Mesenchymal stem cell (in vitro differentiated cells and primary cell): ENCODE results near the gene TGFBR1.

Experiments used
- DNase-seq: peaks from one replicate; pipeline ENCODE4 v3.0.0-alpha.2; 2013
- H2AFZ ChIP-seq: one replicate; pipeline ENCODE4 v1.6.1; 2013; ENCODE audit warnings: low read depth, mild to moderate bottlenecking, control low read depth, inconsistent platforms, low read length, moderate library complexity
- H2AK5ac ChIP-seq: 2 replicates; pipeline ENCODE4 v1.6.1; 2013; ENCODE audit warnings: low read length, moderate library complexity, mild to moderate bottlenecking, inconsistent platforms; ENCODE audit not compliant: severe bottlenecking
- H2BK120ac ChIP-seq: one replicate; pipeline ENCODE4 v1.6.1; 2013; ENCODE audit warnings: low read depth, mild to moderate bottlenecking, inconsistent platforms, low read length, moderate library complexity
- H2BK12ac ChIP-seq, 2 experiments: one replicate each; pipeline ENCODE4 v1.6.1; 2013; ENCODE audit warnings: inconsistent platforms in 2 of 2, low read length in 2 of 2, mild to moderate bottlenecking in 2 of 2, moderate library complexity in 2 of 2, control low read depth in 1 of 2
- H2BK15ac ChIP-seq: one replicate; pipeline ENCODE4 v1.6.1; 2013; ENCODE audit warnings: mild to moderate bottlenecking, low read depth, inconsistent platforms; ENCODE audit not compliant: poor library complexity, severe bottlenecking
- H2BK5ac ChIP-seq: 2 replicates; pipeline ENCODE4 v1.6.1; 2013; ENCODE audit warnings: low read depth, mild to moderate bottlenecking, low read length, control low read depth, inconsistent platforms; ENCODE audit not compliant: poor library complexity, severe bottlenecking
- H3K14ac ChIP-seq, 2 experiments: one replicate each; pipeline ENCODE4 v1.6.1; 2013; ENCODE audit warnings: inconsistent platforms in 2 of 2, low read length in 2 of 2, control low read depth in 1 of 2, mild to moderate bottlenecking in 1 of 2, moderate library complexity in 1 of 2
- H3K18ac ChIP-seq, 2 experiments: one replicate each; pipeline ENCODE4 v1.6.1; 2013; ENCODE audit warnings: inconsistent platforms in 2 of 2, low read length in 2 of 2, control low read depth in 1 of 2, low read depth in 1 of 2, mild to moderate bottlenecking in 1 of 2
- H3K23ac ChIP-seq, 2 experiments: one replicate each; pipeline ENCODE4 v1.6.1; 2013; ENCODE audit warnings: inconsistent platforms in 2 of 2, low read length in 2 of 2, mild to moderate bottlenecking in 2 of 2, moderate library complexity in 2 of 2, control low read depth in 1 of 2
- H3K27ac ChIP-seq: 2 replicates; pipeline ENCODE4 v1.5.1; 2013; ENCODE audit warnings: mild to moderate bottlenecking, moderate library complexity, low read length, control low read depth, inconsistent platforms; ENCODE audit not compliant: poor library complexity, severe bottlenecking
- H3K27me3 ChIP-seq, 2 experiments: 2 replicates each; pipeline versions ENCODE4 v1.6.1 to v1.7.0; 2013; ENCODE audit warnings: low read length in 2 of 2, mild to moderate bottlenecking in 2 of 2, moderate library complexity in 2 of 2, control low read depth in 1 of 2, inconsistent platforms in 1 of 2; ENCODE audit not compliant: control insufficient read depth in 1 of 2, insufficient read depth in 1 of 2
- H3K36me3 ChIP-seq, 2 experiments: 2 replicates each; pipeline versions ENCODE4 v1.6.1 to v1.7.0; 2013; ENCODE audit warnings: low read length in 2 of 2, control low read depth in 1 of 2, inconsistent platforms in 1 of 2, low read depth in 1 of 2, mild to moderate bottlenecking in 1 of 2; ENCODE audit not compliant: insufficient read depth in 2 of 2, control insufficient read depth in 1 of 2
- H3K4ac ChIP-seq, 2 experiments: one replicate each; pipeline ENCODE4 v1.6.1; 2013; ENCODE audit warnings: inconsistent platforms in 2 of 2, low read length in 2 of 2, mild to moderate bottlenecking in 2 of 2, moderate library complexity in 2 of 2, control low read depth in 1 of 2, low read depth in 1 of 2
- H3K4me1 ChIP-seq: 2 replicates; pipeline ENCODE4 v1.6.1; 2013; ENCODE audit warnings: low read depth, low read length, control low read depth; ENCODE audit not compliant: control insufficient read depth, insufficient read depth
- H3K4me2 ChIP-seq: 2 replicates; pipeline ENCODE4 v1.6.1; 2013; ENCODE audit warnings: low read length, mild to moderate bottlenecking, inconsistent platforms; ENCODE audit not compliant: poor library complexity, severe bottlenecking
- H3K4me3 ChIP-seq, 2 experiments: 2 replicates each; pipeline versions ENCODE4 v1.5.1 to v1.7.0; 2013; ENCODE audit warnings: low read length in 2 of 2, mild to moderate bottlenecking in 2 of 2, control low read depth in 1 of 2, low read depth in 1 of 2; ENCODE audit not compliant: insufficient read depth in 1 of 2
- H3K79me1 ChIP-seq: replicated peaks from 2 replicates; pipeline ENCODE4 v1.6.1; 2013; ENCODE audit warnings: mild to moderate bottlenecking, control low read depth, low read length, inconsistent platforms; ENCODE audit not compliant: poor library complexity, severe bottlenecking
- H3K9ac ChIP-seq: 2 replicates; pipeline ENCODE4 v1.7.0; 2013; ENCODE audit warnings: mild to moderate bottlenecking, low read length, moderate library complexity
- H3K9me3 ChIP-seq: 2 replicates; pipeline ENCODE4 v1.7.0; 2013; ENCODE audit warnings: mild to moderate bottlenecking, low read length; ENCODE audit not compliant: control insufficient read depth
- H4K8ac ChIP-seq: one replicate; pipeline ENCODE4 v1.6.1; 2013; ENCODE audit warnings: inconsistent platforms, mild to moderate bottlenecking, low read length, moderate library complexity
- H4K91ac ChIP-seq: one replicate; pipeline ENCODE4 v1.6.1; 2013; ENCODE audit warnings: mild to moderate bottlenecking, low read length, inconsistent platforms
- WGBS: methylation state at CpG from one replicate; pipeline ENCODE4 v1.1.7; 2013; ENCODE audit warnings: mixed read lengths; 5-methylcytosine and 5-hydroxymethylcytosine counted together

Gene TGFBR1

GRCh38 chr9:99187311-99187710, 82.4 kb downstream of the TGFBR1 start:
- no peak overlapping the region for H3K4me2 ChIP-seq
- 96% methylated on average over 4 of the region's 4 CpGs for WGBS
- H4K8ac ChIP-seq: no peak overlapping the region
- peaks cover 8% of the 10 kb centered on the region for H3K4me1 ChIP-seq
- no peak overlapping the region for H3K27ac ChIP-seq
- no peak overlapping the region for H3K14ac ChIP-seq
- no peak overlapping the region for H2BK5ac ChIP-seq
- no peak overlapping the region for H3K23ac ChIP-seq
- H2BK15ac ChIP-seq: no peak overlapping the region
- H3K9me3 ChIP-seq: no peaks in the 10 kb centered on the region
- no peak overlapping the region for H3K18ac ChIP-seq
- H2AFZ ChIP-seq: no peak overlapping the region
- no peak overlapping the region for H3K4me3 ChIP-seq
- H2BK120ac ChIP-seq: no peak overlapping the region
- H3K79me1 ChIP-seq: no peaks in the 10 kb centered on the region
- H3K36me3 ChIP-seq: no peaks in the 10 kb centered on the region
- DNase-seq: no peak
- peaks cover 31 to 48% of the 10 kb centered on the region in 2 experiments for H3K27me3 ChIP-seq
- H3K4ac ChIP-seq: no peak overlapping the region
- H3K9ac ChIP-seq: no peak overlapping the region
- no peak overlapping the region for H4K91ac ChIP-seq
- no peak overlapping the region for H2AK5ac ChIP-seq
- no peak overlapping the region for H2BK12ac ChIP-seq

- DNase-seq: no peak
- 71% methylated on average over 2 of the region's 2 CpGs for WGBS
- no peak overlapping the region for H3K18ac ChIP-seq
- no peak overlapping the region for H3K4me3 ChIP-seq
- no peak overlapping the region for H3K4ac ChIP-seq
- H3K79me1 ChIP-seq: no peaks in the 10 kb centered on the region
- no peak overlapping the region for H3K23ac ChIP-seq
- no peaks in the 10 kb centered on the region for H3K36me3 ChIP-seq
- peaks cover 43 to 48% of the 10 kb centered on the region in 2 experiments for H3K27me3 ChIP-seq
- H3K9me3 ChIP-seq: no peaks in the 10 kb centered on the region
- H2AK5ac ChIP-seq: no peak overlapping the region
- H2BK12ac ChIP-seq: no peak overlapping the region
- H3K9ac ChIP-seq: no peak overlapping the region
- H3K14ac ChIP-seq: no peak overlapping the region
- no peak overlapping the region for H3K4me2 ChIP-seq
- no peak overlapping the region for H3K27ac ChIP-seq
- H2BK120ac ChIP-seq: no peak overlapping the region
- H2BK5ac ChIP-seq: no peak overlapping the region
- H3K4me1 ChIP-seq: peaks cover 5% of the 10 kb centered on the region
- no peak overlapping the region for H2BK15ac ChIP-seq
- H4K91ac ChIP-seq: no peak overlapping the region
- no peak overlapping the region for H2AFZ ChIP-seq
- no peak overlapping the region for H4K8ac ChIP-seq
These were observed 84.3 kb downstream of the TGFBR1 start for GRCh38 chr9:99189186-99189585.

- no peak overlapping the region for H2AK5ac ChIP-seq
- H3K4me1 ChIP-seq: peaks cover 1% of the 10 kb centered on the region
- H3K9ac ChIP-seq: no peak overlapping the region
- H2BK5ac ChIP-seq: no peak overlapping the region
- H4K91ac ChIP-seq: no peak overlapping the region
- H3K36me3 ChIP-seq: no peaks in the 10 kb centered on the region
- H3K4me2 ChIP-seq: no peak overlapping the region
- H2AFZ ChIP-seq: no peak overlapping the region
- no peak overlapping the region for H4K8ac ChIP-seq
- no peaks in the 10 kb centered on the region for H3K79me1 ChIP-seq
- no peak overlapping the region for H3K18ac ChIP-seq
- peaks cover 5% of the 10 kb centered on the region for H3K9me3 ChIP-seq
- H3K14ac ChIP-seq: no peak overlapping the region
- no peak overlapping the region for H3K23ac ChIP-seq
- no peak overlapping the region for H3K4me3 ChIP-seq
- H2BK15ac ChIP-seq: peak overlapping the region; percentile 44
- WGBS: 70% methylated on average over 8 of the region's 8 CpGs
- no peak overlapping the region for H3K27ac ChIP-seq
- no peak overlapping the region for H2BK120ac ChIP-seq
- H3K27me3 ChIP-seq: peaks cover 44 to 48% of the 10 kb centered on the region in 2 experiments
- no peak overlapping the region for H2BK12ac ChIP-seq
- H3K4ac ChIP-seq: no peak overlapping the region
- no peak for DNase-seq
These were observed 85.1 kb downstream of the TGFBR1 start for GRCh38 chr9:99189887-99190596.

DNA sequence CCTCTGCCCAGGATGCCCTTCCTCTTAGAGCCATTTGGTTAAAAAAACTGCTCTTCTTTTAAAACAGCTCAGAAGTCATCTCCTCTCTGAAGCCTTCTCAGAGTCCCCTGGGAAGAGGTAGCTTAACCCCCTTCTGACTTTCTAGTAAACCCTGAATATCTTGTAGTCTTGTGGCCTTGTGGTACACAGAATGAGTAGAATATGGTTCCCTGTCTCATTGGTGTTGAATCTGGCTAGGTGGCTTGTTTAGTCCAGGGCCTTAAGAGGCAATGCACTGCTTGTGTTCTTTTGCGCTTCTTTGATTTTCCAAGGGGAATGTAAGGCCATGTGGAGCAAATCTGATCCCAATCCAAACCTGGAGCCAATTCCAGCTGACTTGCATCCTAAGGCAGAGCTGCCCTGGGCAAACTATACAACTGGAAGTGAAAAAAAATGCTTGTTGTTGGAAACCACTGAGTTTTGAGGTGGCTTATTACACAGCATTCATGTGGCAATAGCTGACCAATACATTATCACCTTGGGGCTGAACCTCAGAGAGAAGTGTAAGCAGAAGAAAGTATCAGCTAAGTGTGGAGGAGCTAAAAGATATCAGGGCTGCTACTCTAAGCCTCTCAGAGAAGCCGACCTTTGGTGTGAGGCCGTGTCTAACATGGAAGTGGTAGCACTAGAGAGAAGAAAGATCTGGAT, 85.8 kb downstream of the TGFBR1 start:
- Histone ChIP-seq H2BK120ac (no peak overlapping the region), H3K27me3 (peaks cover 44 to 48% of the 10 kb centered on the region in 2 experiments), H2BK5ac (no peak overlapping the region), H3K9me3 (peaks cover 7% of the 10 kb centered on the region), H2AK5ac (no peak overlapping the region), H4K8ac (no peak overlapping the region), H3K27ac (no peak overlapping the region), H3K79me1 (no peaks in the 10 kb centered on the region), H2BK12ac (no peak overlapping the region), H4K91ac (no peak overlapping the region), H3K9ac (no peak overlapping the region), H3K18ac (no peak overlapping the region), H3K4me2 (no peak overlapping the region), H3K4me3 (no peak overlapping the region), H3K23ac (no peak overlapping the region), H3K4me1 (no peaks in the 10 kb centered on the region), H3K4ac (no peak overlapping the region), H3K36me3 (no peaks in the 10 kb centered on the region), H3K14ac (no peak overlapping the region), H2AFZ (no peak overlapping the region), H2BK15ac (peak overlapping the region; percentile 44)
- 95% methylated on average over 3 of the region's 3 CpGs for WGBS
- DNase-seq: no peak
